MM.1S (cell line): Measurements from ENCODE around the gene GSE1.

ENCODE experiments used
- DNase-seq: peaks from one replicate; pipeline ENCODE4 v3.0.0-alpha.2; 2015
- H2AFZ ChIP-seq: fragments of 300-600 bp; sonication (generic); 2 replicates; pipeline ENCODE4 v1.6.0; 2016; ENCODE audit warnings: antibody characterized with exemption, low read length
- H3F3A ChIP-seq: fragments of 300-600 bp; sonication (generic); 2 replicates; pipeline ENCODE4 v1.6.1; 2016; ENCODE audit warnings: mild to moderate bottlenecking, antibody characterized with exemption, low read length, moderate library complexity, mixed read lengths; ENCODE audit not compliant: insufficient read depth
- H3K27ac ChIP-seq: fragments of 300-600 bp; sonication (generic); 2 replicates; pipeline ENCODE4 v1.5.1; 2016; ENCODE audit warnings: mild to moderate bottlenecking, low read length
- H3K27me3 ChIP-seq: fragments of 300-600 bp; sonication (generic); replicated peaks from 2 replicates; pipeline ENCODE4 v1.6.0; 2016; ENCODE audit warnings: low read length; ENCODE audit not compliant: insufficient read depth
- H3K36me3 ChIP-seq: fragments of 300-600 bp; sonication (generic); replicated peaks from 2 replicates; pipeline ENCODE4 v1.6.1; 2016; ENCODE audit warnings: mild to moderate bottlenecking, low read length, mixed read lengths; ENCODE audit not compliant: insufficient read depth
- H3K4me1 ChIP-seq: fragments of 300-600 bp; sonication (generic); 2 replicates; pipeline ENCODE4 v1.6.1; 2016; ENCODE audit warnings: low read length, mixed read lengths
- H3K4me2 ChIP-seq: fragments of 300-600 bp; sonication (generic); 2 replicates; pipeline ENCODE4 v1.6.0; 2016; ENCODE audit warnings: low read depth, low read length
- H3K4me3 ChIP-seq: fragments of 300-600 bp; sonication (generic); 2 replicates; pipeline ENCODE4 v1.5.1; 2016; ENCODE audit warnings: low read length, mixed read lengths
- H3K79me2 ChIP-seq: fragments of 300-600 bp; sonication (generic); 2 replicates; pipeline ENCODE4 v1.6.1; 2016; ENCODE audit warnings: mixed run types, low read length, mixed read lengths
- H3K9ac ChIP-seq: fragments of 300-600 bp; sonication (generic); 2 replicates; pipeline ENCODE4 v1.6.1; 2016; ENCODE audit warnings: low read length, mixed read lengths
- H3K9me2 ChIP-seq: fragments of 300-600 bp; sonication (generic); replicated peaks from 2 replicates; pipeline ENCODE4 v1.6.1; 2016; ENCODE audit warnings: mild to moderate bottlenecking, low read length, mixed read lengths; ENCODE audit not compliant: insufficient read depth
- H3K9me3 ChIP-seq: fragments of 300-600 bp; sonication (generic); replicated peaks from 2 replicates; pipeline ENCODE4 v1.6.1; 2016; ENCODE audit warnings: mild to moderate bottlenecking, low read length, mixed read lengths; ENCODE audit not compliant: insufficient read depth
- H4K20me1 ChIP-seq: fragments of 300-600 bp; sonication (generic); 2 replicates; pipeline ENCODE4 v1.6.1; 2016; ENCODE audit warnings: mild to moderate bottlenecking, low read length, moderate library complexity, mixed read lengths; ENCODE audit not compliant: insufficient read depth
- CTCF ChIP-seq: fragments of 300-600 bp; sonication (generic); IDR thresholded peaks from 2 replicates; pipeline ENCODE4 v1.5.1; 2016; ENCODE audit warnings: antibody characterized with exemption, low read length, mixed read lengths
- EZH2 ChIP-seq: fragments of 300-600 bp; sonication (generic); optimal IDR thresholded peaks from 2 replicates; pipeline ENCODE3; 2017; ENCODE audit warnings: low read depth, mild to moderate bottlenecking, antibody characterized with exemption, low read length, mixed read lengths
- EZH2phosphoT487 ChIP-seq: fragments of 300-600 bp; sonication (generic); IDR thresholded peaks from 2 replicates; pipeline ENCODE4 v1.6.1; 2018; ENCODE audit warnings: antibody characterized with exemption, low read length

The GSE1 gene

DNA sequence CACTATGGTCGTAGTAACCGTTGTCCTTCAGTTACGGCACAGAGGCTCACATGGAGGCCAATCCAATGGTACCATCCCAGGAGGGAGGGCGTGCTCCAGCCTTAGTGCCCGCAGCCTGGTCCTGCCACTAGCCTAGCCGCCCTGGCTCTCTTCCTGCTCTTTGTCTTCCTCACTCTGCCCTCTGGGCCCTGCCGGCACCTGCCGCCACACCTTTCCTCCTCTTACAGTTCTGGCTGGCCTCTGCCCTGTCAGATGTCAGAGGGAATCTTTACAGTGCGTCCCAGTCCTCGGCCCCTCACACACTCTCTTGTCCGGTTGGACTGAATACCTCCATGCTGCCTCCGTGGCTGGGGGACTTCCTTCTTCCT, 52.2 kb downstream of the GSE1 start:
- Histone ChIP-seq H3K4me3 (no peak overlapping the region), H4K20me1 (no peaks in the 10 kb centered on the region), H3K4me2 (no peak overlapping the region), H3K4me1 (no peaks in the 10 kb centered on the region), H3K9me3 (no peaks in the 10 kb centered on the region), H3F3A (no peaks in the 10 kb centered on the region), H3K79me2 (no peaks in the 10 kb centered on the region), H2AFZ (no peak overlapping the region), H3K27ac (no peak overlapping the region), H3K9me2 (no peaks in the 10 kb centered on the region), H3K27me3 (no peaks in the 10 kb centered on the region), H3K36me3 (no peaks in the 10 kb centered on the region), H3K9ac (no peak overlapping the region)
- DNase-seq, result no peak
- TF ChIP-seq EZH2 (no peak), CTCF (no peak), EZH2phosphoT487 (no peak)

DNA sequence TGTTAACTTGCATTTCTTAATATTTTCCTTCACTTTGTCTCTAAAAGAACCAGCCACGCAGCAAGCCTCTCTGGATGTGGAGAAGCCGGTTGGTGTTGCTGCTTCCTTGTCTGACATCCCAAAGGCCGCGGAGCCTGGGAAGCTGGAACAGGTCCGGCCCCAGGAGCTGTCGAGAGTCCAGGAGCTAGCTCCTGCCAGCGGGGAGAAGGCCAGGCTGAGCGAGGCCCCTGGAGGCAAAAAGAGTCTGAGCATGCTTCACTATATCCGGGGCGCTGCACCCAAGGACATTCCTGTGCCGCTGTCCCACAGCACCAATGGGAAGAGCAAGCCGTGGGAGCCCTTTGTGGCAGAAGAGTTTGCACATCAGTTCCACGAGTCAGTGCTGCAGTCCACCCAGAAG, 52.8 kb downstream of the GSE1 start:
- TF ChIP-seq EZH2 (no peak), CTCF (no peak), EZH2phosphoT487 (no peak)
- no peaks in the 10 kb centered on the region for H3K9me3 ChIP-seq
- no peaks in the 10 kb centered on the region for H4K20me1 ChIP-seq
- H3K4me3 ChIP-seq, result no peak overlapping the region
- no peaks in the 10 kb centered on the region for H3F3A ChIP-seq
- no peaks in the 10 kb centered on the region for H3K4me1 ChIP-seq
- H3K9ac ChIP-seq, result no peak overlapping the region
- DNase-seq, result no peak
- no peaks in the 10 kb centered on the region for H3K9me2 ChIP-seq
- no peak overlapping the region for H2AFZ ChIP-seq
- H3K36me3 ChIP-seq, result no peaks in the 10 kb centered on the region
- H3K27ac ChIP-seq, result no peak overlapping the region
- no peaks in the 10 kb centered on the region for H3K27me3 ChIP-seq
- H3K79me2 ChIP-seq, result no peaks in the 10 kb centered on the region
- no peak overlapping the region for H3K4me2 ChIP-seq

DNA sequence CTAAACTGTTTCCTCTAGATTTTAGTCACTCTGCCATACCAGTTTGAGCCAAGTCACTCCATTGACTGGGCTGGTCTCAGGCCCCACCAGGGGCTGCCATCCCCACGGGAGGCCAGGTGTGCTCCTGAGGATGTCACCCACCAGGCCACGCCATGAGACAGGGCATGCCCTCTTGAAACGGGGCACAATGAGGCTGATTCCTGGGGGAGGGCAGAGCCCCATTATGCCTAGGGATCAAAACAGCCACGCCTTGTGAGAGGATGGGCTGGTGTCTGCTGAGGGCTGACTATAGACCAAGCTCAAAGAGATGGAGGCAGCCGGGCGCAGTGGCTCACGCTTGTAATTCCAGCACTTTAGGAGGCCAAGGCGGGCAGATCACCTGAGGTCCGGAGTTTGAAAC, 54.1 kb downstream of the GSE1 start:
- Histone ChIP-seq H3K79me2 (no peaks in the 10 kb centered on the region), H2AFZ (no peak overlapping the region), H3K36me3 (no peaks in the 10 kb centered on the region), H3K9me3 (no peaks in the 10 kb centered on the region), H3K9me2 (no peaks in the 10 kb centered on the region), H3F3A (no peaks in the 10 kb centered on the region), H3K4me2 (no peak overlapping the region), H3K4me1 (no peaks in the 10 kb centered on the region), H3K4me3 (no peak overlapping the region), H4K20me1 (no peaks in the 10 kb centered on the region), H3K27me3 (no peaks in the 10 kb centered on the region), H3K9ac (no peak overlapping the region), H3K27ac (no peak overlapping the region)
- no peak for TF ChIP-seq CTCF
- no peak for TF ChIP-seq EZH2
- TF ChIP-seq EZH2phosphoT487, result no peak
- no peak for DNase-seq
